ENCODE results near the gene ST6GALNAC3. TPM values are rescaled to one million over a fixed set of nuclear protein-coding genes. Genes with fewer than 3 reads are reported as not detected.

Gene ST6GALNAC3
- total RNA-seq, 6 experiments from 2014 or later, result 1.00 to 1.7 (median 1.2) TPM

GRCh38 chr1:76229279-76230005 is 154.9 kb downstream of the ST6GALNAC3 start:
- peaks cover 2% of the 10 kb centered on the region; the same call in 1 of the 2 replicates for H3K27me3 Mint-ChIP-seq (ENCODE audit: insufficient read depth)
- H3K4me1 Mint-ChIP-seq (ENCODE audit: low read depth), result no peaks in the 10 kb centered on the region
- H3K27ac Mint-ChIP-seq, result no peak overlapping the region
- TF ChIP-seq, protein P1, sequence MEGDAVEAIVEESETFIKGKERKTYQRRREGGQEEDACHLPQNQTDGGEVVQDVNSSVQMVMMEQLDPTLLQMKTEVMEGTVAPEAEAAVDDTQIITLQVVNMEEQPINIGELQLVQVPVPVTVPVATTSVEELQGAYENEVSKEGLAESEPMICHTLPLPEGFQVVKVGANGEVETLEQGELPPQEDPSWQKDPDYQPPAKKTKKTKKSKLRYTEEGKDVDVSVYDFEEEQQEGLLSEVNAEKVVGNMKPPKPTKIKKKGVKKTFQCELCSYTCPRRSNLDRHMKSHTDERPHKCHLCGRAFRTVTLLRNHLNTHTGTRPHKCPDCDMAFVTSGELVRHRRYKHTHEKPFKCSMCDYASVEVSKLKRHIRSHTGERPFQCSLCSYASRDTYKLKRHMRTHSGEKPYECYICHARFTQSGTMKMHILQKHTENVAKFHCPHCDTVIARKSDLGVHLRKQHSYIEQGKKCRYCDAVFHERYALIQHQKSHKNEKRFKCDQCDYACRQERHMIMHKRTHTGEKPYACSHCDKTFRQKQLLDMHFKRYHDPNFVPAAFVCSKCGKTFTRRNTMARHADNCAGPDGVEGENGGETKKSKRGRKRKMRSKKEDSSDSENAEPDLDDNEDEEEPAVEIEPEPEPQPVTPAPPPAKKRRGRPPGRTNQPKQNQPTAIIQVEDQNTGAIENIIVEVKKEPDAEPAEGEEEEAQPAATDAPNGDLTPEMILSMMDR (IDR thresholded peaks at IDR 0.05), result no peak
- H3K36me3 Mint-ChIP-seq (ENCODE audit: low read depth), result no peaks in the 10 kb centered on the region
- peaks cover 5% of the 10 kb centered on the region; the same call in 1 of the 2 replicates for H3K9me3 Mint-ChIP-seq
- DNase-seq, result no peak
- no peak overlapping the region for H3K4me3 Mint-ChIP-seq

GRCh38 chr1:76230842-76231281 is 156.3 kb downstream of the ST6GALNAC3 start:
- no peaks in the 10 kb centered on the region for H3K4me1 Mint-ChIP-seq (ENCODE audit: low read depth)
- no peak overlapping the region for H3K27ac Mint-ChIP-seq
- H3K36me3 Mint-ChIP-seq (ENCODE audit: low read depth), result no peaks in the 10 kb centered on the region

DNA sequence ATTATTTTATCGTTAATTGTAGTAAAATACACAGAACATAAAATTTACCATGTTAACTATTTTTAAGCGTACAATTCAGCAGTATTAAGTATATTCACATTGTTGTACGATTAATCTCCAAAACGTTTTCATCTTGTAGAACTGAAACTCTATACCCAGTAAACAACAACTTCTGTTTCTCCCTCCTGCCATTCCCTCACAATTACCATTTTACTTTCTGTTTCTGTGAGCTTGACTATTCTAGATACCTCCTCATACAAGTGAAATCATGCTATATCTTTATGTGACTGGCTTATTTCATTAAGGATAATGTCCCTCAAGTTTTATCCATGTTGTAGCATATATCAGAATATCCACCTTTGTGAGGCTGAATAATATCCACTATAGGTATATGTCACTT is 156.8 kb downstream of the ST6GALNAC3 start:
- TF ChIP-seq, protein P1 (IDR thresholded peaks at IDR 0.05), result no peak
- no peak overlapping the region for H3K27ac Mint-ChIP-seq
- peaks cover 5% of the 10 kb centered on the region; the same call in 1 of the 2 replicates for H3K9me3 Mint-ChIP-seq
- no peak for DNase-seq
- H3K4me3 Mint-ChIP-seq, result no peak overlapping the region
- H3K4me1 Mint-ChIP-seq (ENCODE audit: low read depth), result no peaks in the 10 kb centered on the region
- H3K27me3 Mint-ChIP-seq (ENCODE audit: insufficient read depth), result peaks cover 2% of the 10 kb centered on the region; the same call in 1 of the 2 replicates
- H3K36me3 Mint-ChIP-seq (ENCODE audit: low read depth), result no peaks in the 10 kb centered on the region

More at GRCh38 chr1:76230842-76231281, 156.3 kb downstream of the ST6GALNAC3 start:
- H3K4me3 Mint-ChIP-seq, result no peak overlapping the region
- TF ChIP-seq, protein P1 (IDR thresholded peaks at IDR 0.05), result no peak
- peaks cover 5% of the 10 kb centered on the region; the same call in 1 of the 2 replicates for H3K9me3 Mint-ChIP-seq
- peaks cover 2% of the 10 kb centered on the region; the same call in 1 of the 2 replicates for H3K27me3 Mint-ChIP-seq (ENCODE audit: insufficient read depth)
- DNase-seq, result no peak

- no peak overlapping the region for H3K27ac Mint-ChIP-seq
- H3K36me3 Mint-ChIP-seq (ENCODE audit: low read depth), result no peaks in the 10 kb centered on the region
- H3K27me3 Mint-ChIP-seq (ENCODE audit: insufficient read depth), result no peaks in the 10 kb centered on the region
- H3K9me3 Mint-ChIP-seq, result peaks cover 5% of the 10 kb centered on the region; the same call in 1 of the 2 replicates
- peaks cover under 1% of the 10 kb centered on the region; the same call in 1 of the 2 replicates for H3K4me1 Mint-ChIP-seq (ENCODE audit: low read depth)
- DNase-seq, result no peak
- TF ChIP-seq, protein P1 (IDR thresholded peaks at IDR 0.05), result no peak
- no peak overlapping the region for H3K4me3 Mint-ChIP-seq
Measured at GRCh38 chr1:76232666-76233065, 158.1 kb downstream of the ST6GALNAC3 start.

- H3K4me1 Mint-ChIP-seq (ENCODE audit: low read depth), result peaks cover 14% of the 10 kb centered on the region
- no peak overlapping the region for H3K4me3 Mint-ChIP-seq
- no peak for DNase-seq
- TF ChIP-seq, protein P1 (IDR thresholded peaks at IDR 0.05), result no peak
- no peaks in the 10 kb centered on the region for H3K36me3 Mint-ChIP-seq (ENCODE audit: low read depth)
- peaks cover 7% of the 10 kb centered on the region; the same call in 1 of the 2 replicates for H3K9me3 Mint-ChIP-seq
- H3K27me3 Mint-ChIP-seq (ENCODE audit: insufficient read depth), result no peaks in the 10 kb centered on the region
- no peak overlapping the region for H3K27ac Mint-ChIP-seq
Measured at GRCh38 chr1:76234061-76234460, 159.5 kb downstream of the ST6GALNAC3 start.

All from HFFc6 (cell line).